ENCODE data around the gene UBE2N.
"Not testable (repeated sequence)": the region's sequence is repeated elsewhere in the genome, so short reads cannot be mapped to it uniquely, and the experiment has no call there.

The UBE2N gene

GRCh38 chr12:93379981-93380361 lies 61.8 kb downstream of the UBE2N start:
- H3K9me3 ChIP-seq (ENCODE audit: insufficient read depth, low read length): no peaks in the 10 kb centered on the region
- H3K36me3 ChIP-seq (ENCODE audit: low read length): no peaks in the 10 kb centered on the region
- TF ChIP-seq EZH2phosphoT487 (conservative IDR thresholded peaks at IDR 0.05; ENCODE audit: low read length) (no peak), CTCF (IDR thresholded peaks at IDR 0.05; ENCODE audit: insufficient read depth, low read length, poor library complexity, severe bottlenecking) (no peak)
- H2AFZ ChIP-seq (ENCODE audit: low read depth, low read length, severe bottlenecking): no peak overlapping the region
- peaks cover 15% of the 10 kb centered on the region; the same call in 1 of the 2 replicates for H4K20me1 ChIP-seq (ENCODE audit: low read depth, low read length)
- H3K9me2 ChIP-seq (replicated peaks; ENCODE audit: insufficient read depth, low read length): no peaks in the 10 kb centered on the region
- H3K27me3 ChIP-seq (ENCODE audit: low read length): no peaks in the 10 kb centered on the region
- peaks cover 64% of the 10 kb centered on the region for H3K79me2 ChIP-seq (ENCODE audit: insufficient read depth, low read length)
- H3K4me2 ChIP-seq (ENCODE audit: low read depth, low read length, poor library complexity, severe bottlenecking): peak overlapping the region; percentile 69
- no peaks in the 10 kb centered on the region for H3F3A ChIP-seq (ENCODE audit: insufficient read depth)
- peak overlapping the region; percentile 66 for H3K9ac ChIP-seq (ENCODE audit: low read length)
- H3K27ac ChIP-seq (ENCODE audit: low read depth, low read length): no peak overlapping the region
- peak overlapping the region; percentile 75 for H3K4me3 ChIP-seq (ENCODE audit: insufficient read depth, low read length, poor library complexity, severe bottlenecking)

DNA sequence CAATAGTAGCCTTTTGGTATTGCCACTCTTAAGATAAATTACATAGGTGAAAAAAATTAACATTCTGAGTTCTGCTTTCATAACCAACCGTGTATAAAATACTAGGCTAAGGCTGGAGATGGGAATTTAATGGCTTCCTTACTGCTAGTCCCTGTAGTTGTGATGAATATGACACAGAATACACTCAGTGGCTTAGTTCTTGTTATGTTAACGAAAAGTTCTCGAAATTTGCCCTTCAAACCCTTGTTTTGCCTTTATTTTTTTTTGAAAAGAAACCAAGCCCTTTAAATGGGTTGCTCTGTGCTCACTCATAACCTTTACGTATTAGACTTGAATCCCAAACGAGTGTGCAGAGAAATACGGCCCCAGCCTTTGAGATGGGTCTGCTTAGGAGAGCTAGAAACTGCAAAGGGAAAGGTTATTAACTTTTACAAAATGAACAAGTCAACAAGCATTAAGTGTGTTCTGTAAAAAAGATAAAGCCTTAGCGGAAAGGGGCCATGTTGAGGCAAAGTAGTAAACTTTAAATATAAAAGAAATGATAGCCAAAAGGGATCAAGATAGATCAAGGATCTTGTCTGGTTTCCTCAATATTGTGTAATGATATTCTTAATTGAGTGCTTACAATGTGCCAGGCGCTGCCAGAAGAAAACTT lies 62.3 kb downstream of the UBE2N start:
- Histone ChIP-seq H3F3A (ENCODE audit: insufficient read depth) (no peaks in the 10 kb centered on the region), H3K79me2 (ENCODE audit: insufficient read depth, low read length) (peaks cover 59% of the 10 kb centered on the region), H4K20me1 (ENCODE audit: low read depth, low read length) (peaks cover 15% of the 10 kb centered on the region; the same call in 1 of the 2 replicates), H3K9me3 (ENCODE audit: insufficient read depth, low read length) (no peaks in the 10 kb centered on the region), H3K9me2 (replicated peaks; ENCODE audit: insufficient read depth, low read length) (no peaks in the 10 kb centered on the region), H3K36me3 (ENCODE audit: low read length) (no peaks in the 10 kb centered on the region), H3K4me3 (ENCODE audit: insufficient read depth, low read length, poor library complexity, severe bottlenecking) (peak overlapping the region; percentile 75), H3K4me2 (ENCODE audit: low read depth, low read length, poor library complexity, severe bottlenecking) (peak overlapping the region; percentile 69), H3K27ac (ENCODE audit: low read depth, low read length) (no peak overlapping the region; the same call in 1 of the 2 replicates), H2AFZ (ENCODE audit: low read depth, low read length, severe bottlenecking) (peak overlapping the region; percentile 38), H3K9ac (ENCODE audit: low read length) (peak overlapping the region; percentile 66), H3K27me3 (ENCODE audit: low read length) (no peaks in the 10 kb centered on the region)
- TF ChIP-seq EZH2phosphoT487 (conservative IDR thresholded peaks at IDR 0.05; ENCODE audit: low read length): no peak
- no peak for TF ChIP-seq CTCF (IDR thresholded peaks at IDR 0.05; ENCODE audit: insufficient read depth, low read length, poor library complexity, severe bottlenecking)

DNA sequence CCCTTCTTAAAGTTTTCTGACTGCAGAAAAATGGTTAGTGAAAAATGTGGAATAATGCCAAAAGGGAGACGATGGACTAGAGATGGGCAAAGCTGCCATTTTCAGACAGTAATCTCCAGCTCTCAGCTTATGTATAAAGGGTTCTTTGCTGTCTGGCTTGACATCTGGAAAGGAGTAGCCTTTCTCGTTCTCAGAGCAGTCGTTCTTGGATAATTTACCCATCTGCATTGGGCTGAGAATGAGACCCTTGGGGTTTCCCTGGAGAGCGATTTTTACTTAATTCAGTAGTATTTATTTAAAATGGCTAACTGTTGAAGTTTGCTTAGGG lies 62.8 kb downstream of the UBE2N start:
- Histone ChIP-seq H3K9me2 (replicated peaks; ENCODE audit: insufficient read depth, low read length) (no peaks in the 10 kb centered on the region), H3K79me2 (ENCODE audit: insufficient read depth, low read length) (peaks cover 56% of the 10 kb centered on the region), H3K27me3 (ENCODE audit: low read length) (no peaks in the 10 kb centered on the region), H3F3A (ENCODE audit: insufficient read depth) (no peaks in the 10 kb centered on the region), H4K20me1 (ENCODE audit: low read depth, low read length) (peaks cover 15% of the 10 kb centered on the region; the same call in 1 of the 2 replicates), H3K4me3 (ENCODE audit: insufficient read depth, low read length, poor library complexity, severe bottlenecking) (peak overlapping the region; percentile 75), H3K9me3 (ENCODE audit: insufficient read depth, low read length) (no peaks in the 10 kb centered on the region), H3K27ac (ENCODE audit: low read depth, low read length) (peak overlapping the region; percentile 46), H3K36me3 (ENCODE audit: low read length) (no peaks in the 10 kb centered on the region), H2AFZ (ENCODE audit: low read depth, low read length, severe bottlenecking) (peak overlapping the region; percentile 38), H3K9ac (ENCODE audit: low read length) (peak overlapping the region; percentile 66), H3K4me2 (ENCODE audit: low read depth, low read length, poor library complexity, severe bottlenecking) (peak overlapping the region; percentile 69)
- TF ChIP-seq EZH2phosphoT487 (conservative IDR thresholded peaks at IDR 0.05; ENCODE audit: low read length) (no peak), CTCF (IDR thresholded peaks at IDR 0.05; ENCODE audit: insufficient read depth, low read length, poor library complexity, severe bottlenecking) (no peak)

GRCh38 chr12:93378196-93378997 lies 63.4 kb downstream of the UBE2N start:
- peaks cover 15% of the 10 kb centered on the region; the same call in 1 of the 2 replicates for H4K20me1 ChIP-seq (ENCODE audit: low read depth, low read length)
- H3K27ac ChIP-seq (ENCODE audit: low read depth, low read length): peak overlapping the region; percentile 46
- H3K36me3 ChIP-seq (ENCODE audit: low read length); H3K27me3 ChIP-seq (ENCODE audit: low read length); H3F3A ChIP-seq (ENCODE audit: insufficient read depth); H3K9me2 ChIP-seq (replicated peaks; ENCODE audit: insufficient read depth, low read length); H3K9me3 ChIP-seq (ENCODE audit: insufficient read depth, low read length): not testable (repeated sequence)
- H3K9ac ChIP-seq (ENCODE audit: low read length): peak overlapping the region; percentile 66
- H2AFZ ChIP-seq (ENCODE audit: low read depth, low read length, severe bottlenecking): peak overlapping the region; percentile 38
- peak overlapping the region; percentile 75 for H3K4me3 ChIP-seq (ENCODE audit: insufficient read depth, low read length, poor library complexity, severe bottlenecking)
- H3K79me2 ChIP-seq (ENCODE audit: insufficient read depth, low read length): peaks cover 50% of the 10 kb centered on the region
- peak overlapping the region; percentile 69 for H3K4me2 ChIP-seq (ENCODE audit: low read depth, low read length, poor library complexity, severe bottlenecking)
